Measurements from ENCODE around the gene INPP5A. TPM values are rescaled to one million over a fixed set of nuclear protein-coding genes. Genes with fewer than 3 reads are reported as not detected.
"Not testable (repeated sequence)": the region's sequence is repeated elsewhere in the genome, so short reads cannot be mapped to it uniquely, and the experiment has no call there.

Gene INPP5A
- polyA plus RNA-seq, 1 donor: 51.2 TPM

- no peak for DNase-seq (ENCODE audit: low read depth)
Observed at GRCh38 chr10:132658546-132659205, 121.1 kb downstream of the INPP5A start.

- DNase-seq (ENCODE audit: low read depth): no peak
Observed at GRCh38 chr10:132659206-132660091, 121.9 kb downstream of the INPP5A start.

- DNase-seq (ENCODE audit: low read depth): no peak
Observed at GRCh38 chr10:132660385-132660784, 122.8 kb downstream of the INPP5A start.

GRCh38 chr10:132662186-132662920 lies 124.8 kb downstream of the INPP5A start:
- DNase-seq (ENCODE audit: low read depth): no peak

- DNase-seq (ENCODE audit: low read depth): no peak
Observed at GRCh38 chr10:132663666-132664365, 126.2 kb downstream of the INPP5A start.

- DNase-seq (ENCODE audit: low read depth): no peak
Observed at GRCh38 chr10:132664407-132664806, 126.8 kb downstream of the INPP5A start.

- DNase-seq (ENCODE audit: low read depth): no peak
Observed at GRCh38 chr10:132664883-132665282, 127.3 kb downstream of the INPP5A start.

GRCh38 chr10:132665946-132666704 lies 128.5 kb downstream of the INPP5A start:
- no peak for DNase-seq (ENCODE audit: low read depth)

GRCh38 chr10:132666705-132667341 lies 129.2 kb downstream of the INPP5A start:
- DNase-seq (ENCODE audit: low read depth): no peak

GRCh38 chr10:132667342-132668047 lies 129.9 kb downstream of the INPP5A start:
- DNase-seq (ENCODE audit: low read depth): no peak

GRCh38 chr10:132668048-132668394 lies 130.4 kb downstream of the INPP5A start:
- DNase-seq (ENCODE audit: low read depth): no peak

- DNase-seq (ENCODE audit: low read depth): no peak
Observed at GRCh38 chr10:132669208-132669861, 131.7 kb downstream of the INPP5A start.

GRCh38 chr10:132670546-132671227 lies 133.1 kb downstream of the INPP5A start:
- DNase-seq (ENCODE audit: low read depth): no peak

- no peak for DNase-seq (ENCODE audit: low read depth)
Observed at GRCh38 chr10:132671228-132672154, 133.9 kb downstream of the INPP5A start.

GRCh38 chr10:132673746-132674145 lies 136.2 kb downstream of the INPP5A start:
- not testable (repeated sequence) for DNase-seq (ENCODE audit: low read depth)

GRCh38 chr10:132674311-132674710 lies 136.7 kb downstream of the INPP5A start:
- no peak for DNase-seq (ENCODE audit: low read depth)

- DNase-seq (ENCODE audit: low read depth): no peak
Observed at GRCh38 chr10:132675031-132675740, 137.6 kb downstream of the INPP5A start.
